Measurements from ENCODE around the gene C16orf92.

C16orf92 gene

DNA sequence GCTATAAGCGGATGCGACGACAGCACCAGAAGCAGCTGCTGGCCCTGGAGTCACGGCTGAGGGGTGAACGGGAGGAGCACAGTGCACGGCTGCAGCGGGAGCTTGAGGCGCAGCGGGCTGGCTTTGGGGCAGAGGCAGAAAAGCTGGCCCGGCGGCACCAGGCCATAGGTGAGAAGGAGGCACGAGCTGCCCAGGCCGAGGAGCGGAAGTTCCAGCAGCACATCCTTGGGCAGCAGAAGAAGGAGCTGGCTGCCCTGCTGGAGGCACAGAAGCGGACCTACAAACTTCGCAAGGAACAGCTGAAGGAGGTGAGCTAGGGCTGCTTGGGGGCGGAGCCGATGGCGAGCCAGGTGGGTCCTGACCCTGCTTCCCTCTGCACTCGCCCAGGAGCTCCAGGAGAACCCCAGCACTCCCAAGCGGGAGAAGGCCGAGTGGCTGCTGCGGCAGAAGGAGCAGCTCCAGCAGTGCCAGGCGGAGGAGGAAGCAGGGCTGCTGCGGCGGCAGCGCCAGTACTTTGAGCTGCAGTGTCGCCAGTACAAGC lies 37.7 kb upstream of the C16orf92 start:
- H3K4me3 ChIP-seq (replicated peaks; ENCODE audit: low read depth, low read length) = no peak overlapping the region
- TF ChIP-seq, protein P1, sequence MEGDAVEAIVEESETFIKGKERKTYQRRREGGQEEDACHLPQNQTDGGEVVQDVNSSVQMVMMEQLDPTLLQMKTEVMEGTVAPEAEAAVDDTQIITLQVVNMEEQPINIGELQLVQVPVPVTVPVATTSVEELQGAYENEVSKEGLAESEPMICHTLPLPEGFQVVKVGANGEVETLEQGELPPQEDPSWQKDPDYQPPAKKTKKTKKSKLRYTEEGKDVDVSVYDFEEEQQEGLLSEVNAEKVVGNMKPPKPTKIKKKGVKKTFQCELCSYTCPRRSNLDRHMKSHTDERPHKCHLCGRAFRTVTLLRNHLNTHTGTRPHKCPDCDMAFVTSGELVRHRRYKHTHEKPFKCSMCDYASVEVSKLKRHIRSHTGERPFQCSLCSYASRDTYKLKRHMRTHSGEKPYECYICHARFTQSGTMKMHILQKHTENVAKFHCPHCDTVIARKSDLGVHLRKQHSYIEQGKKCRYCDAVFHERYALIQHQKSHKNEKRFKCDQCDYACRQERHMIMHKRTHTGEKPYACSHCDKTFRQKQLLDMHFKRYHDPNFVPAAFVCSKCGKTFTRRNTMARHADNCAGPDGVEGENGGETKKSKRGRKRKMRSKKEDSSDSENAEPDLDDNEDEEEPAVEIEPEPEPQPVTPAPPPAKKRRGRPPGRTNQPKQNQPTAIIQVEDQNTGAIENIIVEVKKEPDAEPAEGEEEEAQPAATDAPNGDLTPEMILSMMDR (IDR thresholded peaks at IDR 0.05; ENCODE audit: low read length, missing control alignments) = no peak
- DNase-seq (ENCODE audit: low read depth) = no peak

DNA sequence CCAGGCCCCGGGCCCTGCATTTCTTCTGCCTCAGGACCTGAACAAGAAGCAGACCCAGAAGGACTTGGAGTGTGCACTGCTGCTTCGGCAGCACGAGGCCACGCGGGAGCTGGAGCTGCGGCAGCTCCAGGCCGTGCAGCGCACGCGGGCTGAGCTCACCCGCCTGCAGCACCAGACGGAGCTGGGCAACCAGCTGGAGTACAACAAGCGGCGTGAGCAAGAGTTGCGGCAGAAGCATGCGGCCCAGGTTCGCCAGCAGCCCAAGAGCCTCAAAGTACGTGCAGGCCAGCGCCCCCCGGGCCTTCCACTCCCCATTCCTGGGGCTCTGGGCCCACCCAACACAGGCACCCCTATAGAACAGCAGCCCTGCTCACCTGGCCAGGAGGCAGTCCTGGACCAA lies 36.8 kb upstream of the C16orf92 start:
- TF ChIP-seq, protein P1 (IDR thresholded peaks at IDR 0.05; ENCODE audit: low read length, missing control alignments) = no peak
- DNase-seq (ENCODE audit: low read depth) = no peak
- H3K4me3 ChIP-seq (replicated peaks; ENCODE audit: low read depth, low read length) = no peak overlapping the region

DNA sequence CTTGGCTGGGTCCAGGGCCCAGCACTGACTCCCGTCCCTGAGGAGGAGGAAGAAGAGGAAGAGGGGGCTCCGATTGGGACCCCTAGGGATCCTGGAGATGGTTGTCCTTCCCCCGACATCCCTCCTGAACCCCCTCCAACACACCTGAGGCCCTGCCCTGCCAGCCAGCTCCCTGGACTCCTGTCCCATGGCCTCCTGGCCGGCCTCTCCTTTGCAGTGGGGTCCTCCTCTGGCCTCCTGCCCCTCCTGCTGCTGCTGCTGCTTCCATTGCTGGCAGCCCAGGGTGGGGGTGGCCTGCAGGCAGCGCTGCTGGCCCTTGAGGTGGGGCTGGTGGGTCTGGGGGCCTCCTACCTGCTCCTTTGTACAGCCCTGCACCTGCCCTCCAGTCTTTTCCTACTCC lies 36.1 kb upstream of the C16orf92 start:
- TF ChIP-seq, protein P1 (IDR thresholded peaks at IDR 0.05; ENCODE audit: low read length, missing control alignments) = no peak
- no peak for DNase-seq (ENCODE audit: low read depth)
- no peak overlapping the region for H3K4me3 ChIP-seq (replicated peaks; ENCODE audit: low read depth, low read length)

DNA sequence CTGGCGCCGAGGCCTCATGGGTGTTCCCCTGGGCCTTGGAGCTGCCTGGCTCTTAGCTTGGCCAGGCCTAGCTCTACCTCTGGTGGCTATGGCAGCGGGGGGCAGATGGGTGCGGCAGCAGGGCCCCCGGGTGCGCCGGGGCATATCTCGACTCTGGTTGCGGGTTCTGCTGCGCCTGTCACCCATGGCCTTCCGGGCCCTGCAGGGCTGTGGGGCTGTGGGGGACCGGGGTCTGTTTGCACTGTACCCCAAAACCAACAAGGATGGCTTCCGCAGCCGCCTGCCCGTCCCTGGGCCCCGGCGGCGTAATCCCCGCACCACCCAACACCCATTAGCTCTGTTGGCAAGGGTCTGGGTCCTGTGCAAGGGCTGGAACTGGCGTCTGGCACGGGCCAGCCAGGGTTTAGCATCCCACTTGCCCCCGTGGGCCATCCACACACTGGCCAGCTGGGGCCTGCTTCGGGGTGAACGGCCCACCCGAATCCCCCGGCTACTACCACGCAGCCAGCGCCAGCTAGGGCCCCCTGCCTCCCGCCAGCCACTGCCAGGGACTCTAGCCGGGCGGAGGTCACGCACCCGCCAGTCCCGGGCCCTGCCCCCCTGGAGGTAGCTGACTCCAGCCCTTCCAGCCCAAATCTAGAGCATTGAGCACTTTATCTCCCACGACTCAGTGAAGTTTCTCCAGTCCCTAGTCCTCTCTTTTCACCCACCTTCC lies 35.5 kb upstream of the C16orf92 start:
- TF ChIP-seq, protein P1 (IDR thresholded peaks at IDR 0.05; ENCODE audit: low read length, missing control alignments) = no peak
- no peak for DNase-seq (ENCODE audit: low read depth)
- H3K4me3 ChIP-seq (replicated peaks; ENCODE audit: low read depth, low read length) = no peak overlapping the region

DNA sequence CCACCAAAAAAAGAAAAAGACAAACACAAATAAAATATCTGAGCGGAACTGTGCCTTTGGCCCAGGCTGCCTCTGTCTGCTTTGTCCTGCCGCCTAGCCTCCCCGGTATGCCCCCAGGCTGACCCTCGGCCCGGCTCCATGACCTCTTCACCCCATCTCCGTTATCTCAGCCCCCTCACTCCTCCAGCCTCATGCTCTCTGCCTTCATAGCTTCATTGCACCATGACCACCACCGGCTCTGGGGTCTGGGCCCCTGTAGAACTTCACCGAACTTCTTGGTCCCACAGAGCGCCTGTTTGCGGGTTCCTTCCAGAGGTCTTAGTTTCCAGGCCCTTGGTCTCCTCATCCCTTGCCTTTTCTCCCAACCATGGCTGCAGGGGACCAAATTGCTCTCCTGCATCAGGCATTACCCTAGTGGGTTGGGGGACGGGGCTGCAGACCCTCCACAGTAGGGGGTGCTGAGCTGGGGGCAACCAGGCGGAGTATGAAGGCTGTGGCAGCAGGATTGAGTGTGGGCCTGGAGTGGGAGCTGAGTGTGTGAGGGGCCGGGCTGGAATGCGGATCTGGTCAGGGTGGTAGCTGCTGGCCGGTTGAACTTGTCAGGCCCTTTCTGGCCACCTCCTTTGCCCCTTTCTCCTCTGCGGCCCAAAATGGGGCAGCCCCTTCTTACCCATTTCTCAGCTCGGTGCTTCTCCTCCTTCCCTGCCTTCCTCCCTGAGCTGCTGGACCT lies 34.5 kb upstream of the C16orf92 start:
- no peak for DNase-seq (ENCODE audit: low read depth)
- TF ChIP-seq, protein P1 (IDR thresholded peaks at IDR 0.05; ENCODE audit: low read length, missing control alignments) = no peak
- H3K4me3 ChIP-seq (replicated peaks; ENCODE audit: low read depth, low read length) = no peak overlapping the region

DNA sequence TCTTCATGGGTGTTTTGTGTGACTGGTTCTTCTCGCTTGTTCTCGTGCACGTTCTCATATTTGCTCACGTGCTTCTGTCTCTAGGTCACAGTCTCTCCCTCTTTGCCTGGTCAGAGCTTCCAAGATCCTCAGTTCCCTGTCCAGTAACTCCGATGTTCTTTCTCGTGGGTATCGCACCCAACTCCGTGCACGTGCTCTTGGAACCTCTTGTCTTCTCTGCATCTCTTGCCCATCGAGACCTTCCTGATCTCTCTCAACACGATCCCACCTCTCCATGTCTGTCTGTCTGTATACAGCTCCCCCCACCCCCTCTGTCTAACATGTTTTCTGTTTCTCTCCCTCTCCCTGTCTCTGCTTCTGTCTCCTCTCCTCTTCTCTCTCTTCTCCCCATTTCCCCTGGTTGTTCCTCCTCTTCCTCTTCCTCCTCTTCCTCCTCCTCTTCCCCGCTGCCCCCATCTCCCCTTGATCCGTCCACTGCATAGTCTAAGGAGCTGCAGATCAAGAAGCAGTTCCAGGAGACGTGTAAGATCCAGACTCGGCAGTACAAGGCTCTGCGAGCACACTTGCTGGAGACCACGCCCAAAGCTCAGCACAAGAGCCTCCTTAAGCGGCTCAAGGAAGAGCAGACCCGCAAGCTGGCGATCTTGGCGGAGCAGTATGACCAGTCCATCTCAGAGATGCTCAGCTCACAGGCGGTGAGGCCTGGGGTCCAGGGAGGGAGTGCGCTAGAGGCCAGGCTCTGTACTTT lies 33.7 kb upstream of the C16orf92 start:
- DNase-seq (ENCODE audit: low read depth) = no peak
- H3K4me3 ChIP-seq (replicated peaks; ENCODE audit: low read depth, low read length) = no peak overlapping the region
- TF ChIP-seq, protein P1 (IDR thresholded peaks at IDR 0.05; ENCODE audit: low read length, missing control alignments) = no peak
